Tibial artery (tissue), 4 donors: ENCODE measurements around the gene PRRC2B.

Experiments
- DNase-seq, 2 donors: peaks; one replicate each; pipeline ENCODE4 v3.0.0-alpha.2; 2019
- H3K27ac ChIP-seq, 2 donors: fragments of 200-600 bp; sonication (generic) in 1 of 2; 1 replicate in 1 of 2; 2 replicates in 1 of 2; pipeline ENCODE4 v1.5.1; 2018 to 2019; ENCODE audit warnings: mild to moderate bottlenecking in 1 of 2
- H3K27me3 ChIP-seq, 2 donors: fragments of 200-600 bp; sonication (generic) in 1 of 2; one replicate each; pipeline versions ENCODE4 v1.5.1 to v1.6.0; 2016 to 2019
- H3K36me3 ChIP-seq, 3 donors: fragments of 200-600 bp; sonication (generic) in 2 of 3; one replicate each; pipeline ENCODE4 v1.5.1; 2016 to 2019; ENCODE audit warnings: mild to moderate bottlenecking in 2 of 3
- H3K4me1 ChIP-seq, 4 donors: fragments of 200-600 bp; sonication (generic) in 2 of 4; 1 replicate in 3 of 4; 2 replicates in 1 of 4; pipeline ENCODE4 v1.5.1; 2016 to 2019
- H3K4me3 ChIP-seq, 2 donors: fragments of 200-600 bp; sonication (generic) in 1 of 2; 1 replicate in 1 of 2; 2 replicates in 1 of 2; pipeline ENCODE4 v1.5.1; 2018 to 2019; ENCODE audit warnings: mild to moderate bottlenecking in 2 of 2
- H3K9me3 ChIP-seq, 3 donors: fragments of 200-600 bp; sonication (generic) in 1 of 3; one replicate each; pipeline ENCODE4 v1.5.1; 2016 to 2019
- intact Hi-C: fragments of 100-400 bp; cut with DNase I; formaldehyde crosslinking; loops from one replicate; pipeline ENCODE4 v1.15.0; 2023; ENCODE audit warnings: low total_unique reads
- TF ChIP-seq, protein P1 (sequence below), 2 experiments: fragments of 200-600 bp in 1 of 2; fragments of 450-650 bp in 1 of 2; IDR thresholded peaks; one replicate each; pipeline ENCODE4 v1.5.1; 2017 to 2019; ENCODE audit warnings: antibody characterized with exemption in 2 of 2, mild to moderate bottlenecking in 1 of 2, moderate library complexity in 1 of 2

Gene PRRC2B

DNA sequence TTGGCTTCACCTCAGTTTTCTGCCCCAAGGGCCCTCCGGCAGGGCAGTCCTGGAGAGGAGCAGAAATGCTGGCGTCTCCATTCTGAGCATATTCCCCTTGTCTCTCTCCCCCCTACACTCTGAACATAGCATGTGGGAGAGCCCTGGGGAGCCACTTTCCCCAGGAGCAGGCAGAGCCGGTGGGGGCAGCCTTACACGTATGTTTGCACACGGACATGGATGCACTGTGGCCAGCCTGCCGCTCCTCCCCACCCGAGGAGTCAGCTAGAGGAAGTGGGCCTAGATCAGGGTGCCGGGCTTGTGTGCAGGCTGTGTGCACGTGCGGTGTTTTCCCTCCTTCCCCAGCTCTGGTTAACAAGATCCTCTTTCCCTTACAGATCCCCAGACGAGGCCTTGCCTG lies 83.5 kb downstream of the PRRC2B start:
- Histone ChIP-seq H3K27me3 (no peaks in the 10 kb centered on the region), H3K36me3 (peaks cover 93 to 100% (median 98%) of the 10 kb centered on the region in 3 donors), H3K9me3 (no peaks in the 10 kb centered on the region), H3K4me1 (peaks cover 0 to 8% (median 0%) of the 10 kb centered on the region in 4 donors), H3K27ac (no peak overlapping the region), H3K4me3 (no peak overlapping the region)
- TF ChIP-seq, protein P1, sequence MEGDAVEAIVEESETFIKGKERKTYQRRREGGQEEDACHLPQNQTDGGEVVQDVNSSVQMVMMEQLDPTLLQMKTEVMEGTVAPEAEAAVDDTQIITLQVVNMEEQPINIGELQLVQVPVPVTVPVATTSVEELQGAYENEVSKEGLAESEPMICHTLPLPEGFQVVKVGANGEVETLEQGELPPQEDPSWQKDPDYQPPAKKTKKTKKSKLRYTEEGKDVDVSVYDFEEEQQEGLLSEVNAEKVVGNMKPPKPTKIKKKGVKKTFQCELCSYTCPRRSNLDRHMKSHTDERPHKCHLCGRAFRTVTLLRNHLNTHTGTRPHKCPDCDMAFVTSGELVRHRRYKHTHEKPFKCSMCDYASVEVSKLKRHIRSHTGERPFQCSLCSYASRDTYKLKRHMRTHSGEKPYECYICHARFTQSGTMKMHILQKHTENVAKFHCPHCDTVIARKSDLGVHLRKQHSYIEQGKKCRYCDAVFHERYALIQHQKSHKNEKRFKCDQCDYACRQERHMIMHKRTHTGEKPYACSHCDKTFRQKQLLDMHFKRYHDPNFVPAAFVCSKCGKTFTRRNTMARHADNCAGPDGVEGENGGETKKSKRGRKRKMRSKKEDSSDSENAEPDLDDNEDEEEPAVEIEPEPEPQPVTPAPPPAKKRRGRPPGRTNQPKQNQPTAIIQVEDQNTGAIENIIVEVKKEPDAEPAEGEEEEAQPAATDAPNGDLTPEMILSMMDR (IDR thresholded peaks at IDR 0.05) = no peak
- peak in 1 of 2 donors; percentile 62 for DNase-seq
- intact Hi-C loops = loop anchor here (10.0 kb wide), 1 partner anchor 103 kb away; no protein-coding TSS in a partner anchor

DNA sequence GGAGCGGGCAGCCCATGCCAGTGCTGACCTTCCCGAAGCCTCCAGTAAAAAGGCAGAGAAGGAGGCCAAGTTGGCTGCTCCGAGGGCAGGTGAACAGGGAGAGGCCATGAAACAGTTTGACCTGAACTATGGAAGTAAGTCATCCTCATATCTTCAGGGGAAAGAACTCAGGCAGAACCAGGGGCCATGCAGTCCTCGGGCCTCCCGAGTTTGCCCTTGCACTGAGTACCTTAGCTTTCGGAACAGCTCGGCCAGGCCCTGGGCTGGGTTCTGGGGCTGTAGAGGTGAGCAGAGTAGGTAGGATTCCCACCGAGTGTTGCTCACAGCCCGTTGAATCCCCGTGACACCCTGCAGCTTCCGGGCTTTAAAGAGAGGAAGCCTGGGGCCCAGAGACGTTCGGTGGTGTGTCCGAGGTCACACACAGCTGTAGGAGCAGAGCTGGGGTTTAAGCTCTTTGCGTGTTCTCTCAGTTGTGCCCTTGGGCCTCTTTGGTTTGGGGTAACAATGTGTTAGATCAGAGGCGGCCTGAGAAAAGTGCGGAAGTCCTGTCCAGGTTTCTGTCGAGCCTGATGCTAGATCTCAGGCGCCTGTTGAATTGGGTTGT lies 84.0 kb downstream of the PRRC2B start:
- Histone ChIP-seq H3K4me1 (peaks cover 0 to 13% (median 0%) of the 10 kb centered on the region in 4 donors), H3K36me3 (peaks cover 93 to 100% (median 98%) of the 10 kb centered on the region in 3 donors), H3K27me3 (no peaks in the 10 kb centered on the region), H3K9me3 (no peaks in the 10 kb centered on the region), H3K27ac (no peak overlapping the region), H3K4me3 (no peak overlapping the region)
- peak in 1 of 2 donors; percentile 54 for DNase-seq
- TF ChIP-seq, protein P1 (IDR thresholded peaks at IDR 0.05) = no peak
- intact Hi-C loops = loop anchor here (10.0 kb wide), 1 partner anchor 103 kb away; no protein-coding TSS in a partner anchor

DNA sequence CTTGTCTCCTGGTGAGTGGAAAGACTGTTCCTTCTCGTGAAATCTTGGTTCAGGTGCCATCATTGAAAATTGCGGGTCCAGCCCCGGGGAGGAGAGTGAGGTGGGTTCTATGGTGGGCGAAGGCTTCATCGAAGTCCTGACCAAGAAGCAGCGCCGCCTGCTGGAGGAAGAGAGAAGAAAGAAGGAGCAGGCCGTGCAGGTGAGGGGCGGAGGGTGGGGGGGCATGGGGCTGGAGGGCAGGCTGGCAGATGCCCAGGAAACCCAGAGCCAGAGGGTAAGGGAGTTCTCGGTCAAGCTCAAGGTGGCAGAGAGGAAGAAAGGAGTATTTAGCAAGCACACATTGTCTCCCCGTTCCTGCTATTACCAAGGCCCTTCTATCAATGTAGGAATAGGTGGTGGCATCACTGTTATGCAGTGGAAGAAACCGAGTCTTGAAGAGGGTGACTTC lies 84.6 kb downstream of the PRRC2B start:
- DNase-seq = no peak
- Histone ChIP-seq H3K27ac (no peak overlapping the region), H3K4me3 (no peak overlapping the region), H3K4me1 (peaks cover 0 to 18% (median 0%) of the 10 kb centered on the region in 4 donors), H3K9me3 (no peaks in the 10 kb centered on the region), H3K27me3 (no peaks in the 10 kb centered on the region), H3K36me3 (peaks cover 93 to 100% (median 98%) of the 10 kb centered on the region in 3 donors)
- intact Hi-C loops = loop anchor here (10.0 kb wide), 1 partner anchor 104 kb away; no protein-coding TSS in a partner anchor
- TF ChIP-seq, protein P1 (IDR thresholded peaks at IDR 0.05) = peak; percentile 38 to 50

DNA sequence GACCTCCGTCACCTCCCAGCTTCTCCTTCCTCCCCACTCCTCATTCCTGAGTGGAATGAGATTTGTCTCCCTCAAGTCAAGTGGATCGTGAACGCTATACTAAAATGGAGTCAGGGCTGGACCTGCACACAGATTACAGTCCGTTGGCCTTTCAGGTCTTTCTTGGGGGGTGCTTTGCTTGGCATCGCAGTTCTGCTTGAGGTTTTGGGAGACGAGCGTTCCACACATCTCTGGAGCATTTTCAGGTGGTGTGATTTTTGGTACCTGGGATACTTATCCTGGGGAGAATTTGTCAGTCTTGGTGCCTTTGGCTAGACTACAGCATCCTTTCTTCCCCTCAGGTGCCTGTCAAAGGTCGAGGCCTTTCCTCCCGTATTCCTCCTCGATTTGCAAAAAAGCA lies 85.0 kb downstream of the PRRC2B start:
- Histone ChIP-seq H3K4me3 (no peak overlapping the region), H3K4me1 (peaks cover 0 to 20% (median 0%) of the 10 kb centered on the region in 4 donors), H3K9me3 (no peaks in the 10 kb centered on the region), H3K36me3 (peaks cover 91 to 100% (median 98%) of the 10 kb centered on the region in 3 donors), H3K27me3 (no peaks in the 10 kb centered on the region), H3K27ac (no peak overlapping the region)
- intact Hi-C loops = loop anchor here (10.0 kb wide), 1 partner anchor 104 kb away; no protein-coding TSS in a partner anchor
- DNase-seq = no peak
- TF ChIP-seq, protein P1 (IDR thresholded peaks at IDR 0.05) = no peak

DNA sequence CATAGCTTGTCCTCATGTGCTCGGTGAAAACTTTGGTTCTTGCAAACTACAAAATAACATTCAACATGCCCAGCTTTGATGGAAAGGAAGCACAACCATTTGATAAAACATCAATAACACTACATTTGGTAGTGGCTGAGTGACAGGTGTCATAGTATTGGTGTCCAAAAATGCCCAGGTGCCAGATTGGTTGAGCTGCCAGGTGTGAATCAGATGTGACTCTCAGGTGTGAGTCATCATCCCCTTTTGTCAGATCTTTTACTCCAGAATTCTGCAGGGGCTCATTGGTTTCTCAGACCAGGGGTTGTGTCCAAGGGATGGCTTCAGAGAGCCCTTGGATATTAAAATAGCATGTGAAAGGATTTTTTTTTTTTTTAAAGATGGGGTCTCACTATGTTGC lies 86.4 kb downstream of the PRRC2B start:
- intact Hi-C loops = no loop called here
- TF ChIP-seq, protein P1 (IDR thresholded peaks at IDR 0.05) = no peak
- Histone ChIP-seq H3K27ac (no peak overlapping the region), H3K27me3 (no peaks in the 10 kb centered on the region), H3K9me3 (no peaks in the 10 kb centered on the region), H3K36me3 (peaks cover 91 to 100% (median 98%) of the 10 kb centered on the region in 3 donors), H3K4me3 (no peak overlapping the region), H3K4me1 (peaks cover 0 to 29% (median 0%) of the 10 kb centered on the region in 4 donors)
- DNase-seq = no peak
